OCI-LY3 (cell line): ENCODE measurements around the gene CTRL.

ENCODE experiments used
- H2AFZ ChIP-seq: fragments of 200-600, 300-600 bp; shearing (Covaris generic); 2 replicates; pipeline ENCODE4 v1.6.0; 2014; ENCODE audit warnings: antibody characterized with exemption, low read depth, low read length
- H3K27ac ChIP-seq: fragments of 200-600, 300-600 bp; sonication (generic); 2 replicates; pipeline ENCODE4 v1.5.1; 2014; ENCODE audit warnings: mild to moderate bottlenecking, low read length, moderate library complexity, mixed read lengths
- H3K27me3 ChIP-seq: fragments of 200-600, 300-600 bp; sonication (generic); 2 replicates; pipeline ENCODE4 v1.6.1; 2014; ENCODE audit warnings: low read depth, low read length, mixed read lengths
- H3K36me3 ChIP-seq: fragments of 200-600, 300-600 bp; sonication (generic); replicated peaks from 2 replicates; pipeline ENCODE3; 2014; ENCODE audit warnings: low read depth, low read length, mixed read lengths
- H3K4me1 ChIP-seq: fragments of 300-600, 200-600 bp; sonication (generic); 2 replicates; pipeline ENCODE4 v1.6.1; 2014; ENCODE audit warnings: low read length, mixed read lengths
- H3K4me2 ChIP-seq: fragments of 200-600, 300-600 bp; sonication (generic); 2 replicates; pipeline ENCODE4 v1.6.1; 2014; ENCODE audit warnings: low read length, mixed read lengths
- H3K4me3 ChIP-seq: fragments of 300-600, 200-600 bp; sonication (generic); 2 replicates; pipeline ENCODE4 v1.5.1; 2014; ENCODE audit warnings: antibody characterized with exemption, mild to moderate bottlenecking, low read length, moderate library complexity
- H3K79me2 ChIP-seq: fragments of 300-600, 200-600 bp; shearing (Covaris generic); 2 replicates; pipeline ENCODE4 v1.6.1; 2014; ENCODE audit warnings: mild to moderate bottlenecking, low read length, mixed read lengths
- H3K9ac ChIP-seq: fragments of 300-600, 200-600 bp; shearing (Covaris generic); 2 replicates; pipeline ENCODE4 v1.6.0; 2014; ENCODE audit warnings: mild to moderate bottlenecking, low read length, moderate library complexity
- H3K9me3 ChIP-seq: fragments of 200-600, 300-600 bp; shearing (Covaris generic); 2 replicates; pipeline ENCODE4 v1.6.1; 2014; ENCODE audit warnings: low read length, mixed read lengths; ENCODE audit not compliant: insufficient read depth
- H4K20me1 ChIP-seq: fragments of 200-600, 300-600 bp; sonication (generic); 2 replicates; pipeline ENCODE4 v1.6.1; 2016; ENCODE audit warnings: low read length, mixed read lengths; ENCODE audit not compliant: insufficient read depth
- EZH2phosphoT487 ChIP-seq: fragments of 200-600 bp; shearing (Covaris generic); IDR thresholded peaks from 2 replicates; pipeline ENCODE4 v1.6.1; 2018; ENCODE audit warnings: antibody characterized with exemption, mixed run types, low read depth
- TF ChIP-seq, protein P1 (sequence below): fragments of 200-600, 300-600 bp; sonication (generic); IDR thresholded peaks from 2 replicates; pipeline ENCODE4 v1.5.1; 2014; ENCODE audit warnings: antibody characterized with exemption, low read length, low read depth

Gene CTRL

DNA sequence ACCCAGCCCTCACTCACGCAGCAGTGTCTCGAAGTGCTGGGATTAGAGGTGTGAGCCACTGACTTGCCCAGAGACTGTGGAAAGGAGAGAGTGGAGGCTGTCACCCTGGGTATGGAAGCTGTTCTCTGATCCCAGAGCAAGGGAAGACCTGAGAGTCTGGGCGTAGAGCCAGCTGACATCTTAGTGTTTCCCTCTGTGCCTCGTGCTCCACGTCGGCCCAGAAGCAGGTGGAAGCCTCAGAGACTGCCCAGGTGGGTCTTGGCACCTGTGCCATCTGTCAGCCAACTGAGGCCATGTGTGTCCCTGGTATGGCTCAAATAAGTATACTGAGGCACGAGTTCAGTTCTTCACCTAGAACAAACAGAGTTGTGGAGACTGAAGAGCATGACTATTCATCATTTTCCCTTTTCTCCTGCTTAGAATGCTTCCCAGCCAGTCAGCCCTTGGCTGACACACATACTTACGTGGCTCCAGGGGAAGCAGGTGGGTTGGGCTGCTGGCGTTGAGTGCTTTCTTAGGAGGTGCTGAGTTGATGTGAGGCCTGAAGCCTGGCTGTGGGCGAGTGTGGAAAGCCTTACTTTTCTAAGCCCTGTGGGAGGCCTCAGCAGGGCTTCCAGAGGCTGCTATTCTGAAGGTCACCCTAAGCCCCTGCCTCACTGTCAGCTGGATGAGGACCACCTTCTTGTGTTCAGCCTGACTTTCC, 8.1 kb downstream of the CTRL start:
- Histone ChIP-seq H3K4me3 (no peak overlapping the region), H4K20me1 (peaks cover 7% of the 10 kb centered on the region), H3K79me2 (no peaks in the 10 kb centered on the region), H3K4me2 (no peak overlapping the region), H3K27me3 (no peaks in the 10 kb centered on the region), H3K4me1 (peaks cover under 1% of the 10 kb centered on the region), H2AFZ (no peak overlapping the region), H3K36me3 (no peaks in the 10 kb centered on the region), H3K9me3 (no peaks in the 10 kb centered on the region), H3K9ac (no peak overlapping the region), H3K27ac (no peak overlapping the region)
- TF ChIP-seq EZH2phosphoT487 = no peak
- TF ChIP-seq, protein P1, sequence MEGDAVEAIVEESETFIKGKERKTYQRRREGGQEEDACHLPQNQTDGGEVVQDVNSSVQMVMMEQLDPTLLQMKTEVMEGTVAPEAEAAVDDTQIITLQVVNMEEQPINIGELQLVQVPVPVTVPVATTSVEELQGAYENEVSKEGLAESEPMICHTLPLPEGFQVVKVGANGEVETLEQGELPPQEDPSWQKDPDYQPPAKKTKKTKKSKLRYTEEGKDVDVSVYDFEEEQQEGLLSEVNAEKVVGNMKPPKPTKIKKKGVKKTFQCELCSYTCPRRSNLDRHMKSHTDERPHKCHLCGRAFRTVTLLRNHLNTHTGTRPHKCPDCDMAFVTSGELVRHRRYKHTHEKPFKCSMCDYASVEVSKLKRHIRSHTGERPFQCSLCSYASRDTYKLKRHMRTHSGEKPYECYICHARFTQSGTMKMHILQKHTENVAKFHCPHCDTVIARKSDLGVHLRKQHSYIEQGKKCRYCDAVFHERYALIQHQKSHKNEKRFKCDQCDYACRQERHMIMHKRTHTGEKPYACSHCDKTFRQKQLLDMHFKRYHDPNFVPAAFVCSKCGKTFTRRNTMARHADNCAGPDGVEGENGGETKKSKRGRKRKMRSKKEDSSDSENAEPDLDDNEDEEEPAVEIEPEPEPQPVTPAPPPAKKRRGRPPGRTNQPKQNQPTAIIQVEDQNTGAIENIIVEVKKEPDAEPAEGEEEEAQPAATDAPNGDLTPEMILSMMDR = no peak

DNA sequence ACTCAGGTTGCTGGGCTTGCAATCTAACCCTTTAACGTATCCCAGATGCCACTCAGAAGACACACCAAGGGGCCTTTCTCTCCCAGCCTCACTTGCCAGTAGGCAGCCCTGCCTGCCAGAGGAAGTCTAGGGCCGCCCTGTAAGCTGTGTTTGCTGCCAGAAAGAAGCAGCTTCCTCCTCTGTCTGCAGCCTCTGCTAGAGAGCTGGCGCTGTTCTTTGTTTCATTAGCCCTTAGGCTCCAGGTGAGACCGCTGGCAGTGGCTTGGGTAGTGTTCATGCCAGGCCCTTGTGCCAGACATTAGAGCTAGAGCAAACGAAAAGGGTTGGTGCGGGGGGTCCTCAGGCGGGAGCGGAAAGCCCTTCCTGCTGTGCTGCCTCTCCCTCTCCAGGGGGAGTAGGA, 8.9 kb downstream of the CTRL start:
- TF ChIP-seq, protein P1 = no peak
- no peak for TF ChIP-seq EZH2phosphoT487
- H3K36me3 ChIP-seq = no peaks in the 10 kb centered on the region
- no peak overlapping the region for H3K27ac ChIP-seq
- no peak overlapping the region for H3K4me3 ChIP-seq
- no peaks in the 10 kb centered on the region for H3K9me3 ChIP-seq
- H3K4me2 ChIP-seq = no peak overlapping the region
- no peaks in the 10 kb centered on the region for H3K4me1 ChIP-seq
- no peaks in the 10 kb centered on the region for H3K27me3 ChIP-seq
- H2AFZ ChIP-seq = no peak overlapping the region
- peaks cover 3% of the 10 kb centered on the region; the same call in 1 of the 2 replicates for H4K20me1 ChIP-seq
- no peaks in the 10 kb centered on the region for H3K79me2 ChIP-seq
- H3K9ac ChIP-seq = no peak overlapping the region

DNA sequence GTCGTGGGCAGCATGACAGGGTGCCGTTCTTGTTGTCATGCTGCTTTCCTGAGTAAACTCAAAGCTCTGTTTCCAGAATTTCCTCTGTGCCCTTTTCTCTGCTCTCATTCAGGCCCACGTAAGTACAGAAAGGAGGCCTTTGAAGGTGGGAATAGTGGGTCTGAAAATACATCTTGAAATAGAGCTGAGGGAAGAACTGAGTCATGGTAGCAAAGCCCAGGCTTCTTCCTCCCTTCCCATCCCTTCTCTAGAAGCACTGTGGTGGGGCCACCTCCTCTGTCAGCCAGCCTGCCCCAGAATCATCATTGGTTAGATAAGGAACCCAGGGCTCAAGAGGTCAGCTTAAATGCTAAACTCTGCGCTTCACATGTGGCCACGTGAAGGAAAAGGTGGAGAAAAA, 9.4 kb downstream of the CTRL start:
- H2AFZ ChIP-seq = no peak overlapping the region
- H4K20me1 ChIP-seq = peaks cover 3% of the 10 kb centered on the region; the same call in 1 of the 2 replicates
- no peak for TF ChIP-seq EZH2phosphoT487
- TF ChIP-seq, protein P1 = no peak
- H3K4me2 ChIP-seq = no peak overlapping the region
- no peaks in the 10 kb centered on the region for H3K36me3 ChIP-seq
- no peaks in the 10 kb centered on the region for H3K79me2 ChIP-seq
- H3K9ac ChIP-seq = no peak overlapping the region
- no peaks in the 10 kb centered on the region for H3K4me1 ChIP-seq
- H3K27ac ChIP-seq = no peak overlapping the region
- H3K27me3 ChIP-seq = no peaks in the 10 kb centered on the region
- no peak overlapping the region for H3K4me3 ChIP-seq
- H3K9me3 ChIP-seq = no peaks in the 10 kb centered on the region

DNA sequence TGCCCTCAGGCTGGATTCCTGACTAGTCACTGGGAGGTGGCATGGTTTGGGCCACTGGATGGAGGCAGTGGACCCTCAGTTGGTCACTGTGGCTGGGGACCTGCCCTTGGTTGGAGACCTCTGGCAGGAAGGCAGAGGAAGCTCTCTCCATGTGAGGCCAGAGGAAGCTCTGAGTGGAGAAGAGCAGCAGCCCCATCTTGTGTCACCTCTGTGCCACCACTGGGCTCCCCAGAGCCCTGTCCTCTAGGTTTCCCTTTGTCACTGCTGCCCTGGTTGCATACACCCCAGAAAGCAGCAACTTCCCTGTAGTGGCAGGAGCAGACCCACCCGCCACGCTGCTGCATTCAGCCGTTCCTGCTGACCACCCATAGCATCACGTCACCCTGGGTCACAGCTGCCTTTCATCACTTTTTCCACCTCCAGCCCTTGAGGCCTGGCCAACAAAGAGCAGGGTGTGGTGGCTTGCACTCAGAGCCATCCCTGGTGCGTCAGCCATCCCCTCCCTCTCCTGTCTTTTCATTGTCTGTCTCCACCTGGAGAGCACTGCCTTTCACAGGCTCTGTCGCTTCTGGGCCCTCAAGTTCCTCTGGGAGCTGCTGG, 11.9 kb downstream of the CTRL start:
- no peaks in the 10 kb centered on the region for H3K4me1 ChIP-seq
- no peaks in the 10 kb centered on the region for H3K9me3 ChIP-seq
- H3K27me3 ChIP-seq = no peaks in the 10 kb centered on the region
- H3K27ac ChIP-seq = no peak overlapping the region
- H3K4me3 ChIP-seq = no peak overlapping the region
- no peak overlapping the region for H3K9ac ChIP-seq
- H4K20me1 ChIP-seq = peaks cover 3% of the 10 kb centered on the region; the same call in 1 of the 2 replicates
- TF ChIP-seq EZH2phosphoT487 = no peak
- H3K79me2 ChIP-seq = no peaks in the 10 kb centered on the region
- H3K4me2 ChIP-seq = no peak overlapping the region
- no peaks in the 10 kb centered on the region for H3K36me3 ChIP-seq
- H2AFZ ChIP-seq = no peak overlapping the region
